Neural progenitor cell (in vitro differentiated cells): ENCODE results near the gene SCFD2. TPM values are rescaled to one million over a fixed set of nuclear protein-coding genes. Genes with fewer than 3 reads are reported as not detected.

Experiments used
- DNase-seq: peaks from one replicate; pipeline ENCODE4 v3.0.0-alpha.2; 2016; ENCODE audit warnings: low spot score
- H2AFZ ChIP-seq: fragments of 200-600 bp; sonication (generic); replicated peaks from 2 replicates; pipeline ENCODE4 v1.6.1; 2016; ENCODE audit warnings: antibody characterized with exemption
- H3F3A ChIP-seq: fragments of 200-600 bp; sonication (generic); 2 replicates; pipeline ENCODE4 v1.6.1; 2016; ENCODE audit warnings: antibody characterized with exemption, low read depth
- H3K27ac ChIP-seq: fragments of 200-600 bp; sonication (generic); 2 replicates; pipeline ENCODE4 v1.5.1; 2016; ENCODE audit warnings: mild to moderate bottlenecking
- H3K27me3 ChIP-seq: fragments of 200-600 bp; sonication (generic); 2 replicates; pipeline ENCODE4 v1.6.1; 2016; ENCODE audit warnings: mild to moderate bottlenecking, moderate library complexity
- H3K36me3 ChIP-seq: fragments of 200-600 bp; sonication (generic); 2 replicates; pipeline ENCODE4 v1.5.1; 2016
- H3K4me1 ChIP-seq: fragments of 200-600 bp; sonication (generic); 2 replicates; pipeline ENCODE4 v1.6.1; 2016; ENCODE audit warnings: mixed run types
- H3K4me2 ChIP-seq: fragments of 200-600 bp; sonication (generic); 2 replicates; pipeline ENCODE4 v1.6.1; 2016
- H3K4me3 ChIP-seq: fragments of 200-600 bp; sonication (generic); 2 replicates; pipeline ENCODE4 v1.5.1; 2016
- H3K79me2 ChIP-seq: fragments of 200-600 bp; sonication (generic); 2 replicates; pipeline ENCODE4 v1.6.1; 2016; ENCODE audit warnings: low read depth
- H3K9ac ChIP-seq: fragments of 200-600 bp; sonication (generic); 2 replicates; pipeline ENCODE4 v1.6.1; 2016
- H3K9me3 ChIP-seq: fragments of 200-600 bp; sonication (generic); 2 replicates; pipeline ENCODE4 v1.5.1; 2016; ENCODE audit warnings: low read depth
- H4K20me1 ChIP-seq: fragments of 200-600 bp; sonication (generic); 2 replicates; pipeline ENCODE4 v1.6.1; 2016; ENCODE audit warnings: low read depth
- H3K27ac Mint-ChIP-seq: 3 replicates; pipeline ENCODE4 v1.8.0; 2021; ENCODE audit warnings: mixed read lengths
- H3K27me3 Mint-ChIP-seq: 2 replicates; pipeline ENCODE4 v1.8.0; 2022; ENCODE audit warnings: low read depth, mild to moderate bottlenecking, inconsistent platforms, moderate library complexity, mixed read lengths; ENCODE audit not compliant: insufficient read depth
- H3K36me3 Mint-ChIP-seq: 3 replicates; pipeline ENCODE4 v1.8.0; 2021; ENCODE audit warnings: mixed read lengths
- H3K4me1 Mint-ChIP-seq: 3 replicates; pipeline ENCODE4 v1.8.0; 2021; ENCODE audit warnings: mixed read lengths
- H3K4me3 Mint-ChIP-seq: 3 replicates; pipeline ENCODE4 v1.8.0; 2021; ENCODE audit warnings: mild to moderate bottlenecking, moderate library complexity, mixed read lengths
- H3K9me3 Mint-ChIP-seq: 3 replicates; pipeline ENCODE4 v1.8.0; 2020; ENCODE audit warnings: mixed read lengths
- CTCF ChIP-seq: fragments of 200-600 bp; sonication (generic); IDR thresholded peaks from 2 replicates; pipeline ENCODE4 v1.5.1; 2017; ENCODE audit warnings: antibody characterized with exemption, mild to moderate bottlenecking
- EZH2 ChIP-seq: fragments of 200-600 bp; sonication (generic); IDR thresholded peaks from 2 replicates; pipeline ENCODE4 v1.6.1; 2017; ENCODE audit warnings: antibody characterized with exemption, mild to moderate bottlenecking, moderate library complexity
- EZH2phosphoT487 ChIP-seq: fragments of 200-600 bp; sonication (generic); IDR thresholded peaks from 2 replicates; pipeline ENCODE4 v1.6.1; 2017; ENCODE audit warnings: antibody characterized with exemption
- total RNA-seq: library from RNA; depleted of rRNA; stranded (reverse); fragments of >200 nt; gene quantifications from 2 replicates; pipeline ENCODE4 v1.2.3, GENCODE V29; 2015; ENCODE audit warnings: low replicate concordance

SCFD2 gene
- total RNA-seq, 1 donor from 2014 or later, result 4.8 TPM

DNA sequence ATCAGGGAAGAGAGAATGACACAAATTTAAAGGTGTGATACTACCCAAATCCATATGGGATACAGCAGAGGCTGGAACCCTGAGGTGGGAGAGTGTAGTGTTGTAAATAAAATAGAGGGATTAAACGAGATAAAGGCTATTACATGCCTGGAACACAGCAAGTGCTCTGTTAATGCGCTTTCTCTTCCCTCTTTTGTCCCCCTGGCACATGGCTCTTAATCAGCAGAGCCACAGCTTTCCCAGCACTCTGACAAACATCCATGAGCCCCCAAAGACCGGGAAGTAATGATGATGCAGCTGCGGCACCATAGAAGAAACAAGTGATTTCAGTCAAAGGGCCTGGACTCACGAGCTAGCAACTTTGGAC is 417.8 kb downstream of the SCFD2 start:
- H3K27me3 Mint-ChIP-seq, result peaks cover 2% of the 10 kb centered on the region
- Histone ChIP-seq H3K36me3 (no peaks in the 10 kb centered on the region), H3F3A (no peaks in the 10 kb centered on the region), H3K27me3 (no peaks in the 10 kb centered on the region), H3K9me3 (no peaks in the 10 kb centered on the region), H3K4me3 (no peak overlapping the region), H2AFZ (no peak overlapping the region), H3K79me2 (no peaks in the 10 kb centered on the region), H4K20me1 (no peaks in the 10 kb centered on the region), H3K9ac (no peak overlapping the region), H3K4me2 (peak overlapping the region; percentile 33), H3K27ac (no peak overlapping the region), H3K4me1 (peaks cover 40% of the 10 kb centered on the region)
- peaks cover 3% of the 10 kb centered on the region for H3K9me3 Mint-ChIP-seq
- DNase-seq, result peak; percentile 73
- peak overlapping the region; percentile 62 for H3K27ac Mint-ChIP-seq
- H3K36me3 Mint-ChIP-seq, result no peaks in the 10 kb centered on the region
- H3K4me3 Mint-ChIP-seq, result no peak overlapping the region
- peaks cover 44% of the 10 kb centered on the region for H3K4me1 Mint-ChIP-seq
- no peak for TF ChIP-seq EZH2
- no peak for TF ChIP-seq CTCF

DNA sequence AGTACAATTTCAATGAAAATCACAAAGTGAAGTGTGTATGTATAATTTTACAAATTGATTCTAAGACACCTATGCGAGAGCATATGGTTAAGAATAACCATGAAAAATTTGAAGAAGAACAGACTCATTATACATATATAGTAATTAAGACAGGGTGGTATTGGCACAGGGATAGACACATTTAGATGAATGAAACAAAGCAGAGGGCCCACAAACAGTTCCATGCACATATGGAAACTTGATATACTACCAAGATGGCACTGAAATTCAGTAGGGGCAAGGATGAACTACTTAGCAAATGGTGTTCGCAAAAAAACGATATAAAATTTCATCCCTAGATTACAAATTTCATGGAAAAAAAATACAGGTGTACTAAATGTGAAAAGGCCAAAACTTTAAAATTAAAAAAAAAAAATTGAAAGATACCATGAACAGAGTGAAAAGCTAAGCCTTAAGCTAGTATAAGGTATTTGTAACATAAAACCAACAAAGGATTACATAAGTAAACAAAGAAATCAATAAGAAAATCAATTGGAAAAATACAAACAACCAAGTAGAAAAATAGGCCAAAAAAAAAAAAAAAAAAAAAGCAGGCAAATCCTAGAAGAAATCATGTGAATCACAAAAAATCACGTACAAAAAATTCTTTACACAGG is 418.3 kb downstream of the SCFD2 start:
- Histone ChIP-seq H4K20me1 (no peaks in the 10 kb centered on the region), H3F3A (no peaks in the 10 kb centered on the region), H3K4me2 (peak overlapping the region; percentile 33), H3K27ac (no peak overlapping the region), H3K4me1 (peaks cover 40% of the 10 kb centered on the region), H2AFZ (no peak overlapping the region), H3K36me3 (no peaks in the 10 kb centered on the region), H3K27me3 (no peaks in the 10 kb centered on the region), H3K79me2 (no peaks in the 10 kb centered on the region), H3K4me3 (no peak overlapping the region), H3K9ac (no peak overlapping the region), H3K9me3 (no peaks in the 10 kb centered on the region)
- peak overlapping the region; percentile 62 for H3K27ac Mint-ChIP-seq
- H3K9me3 Mint-ChIP-seq, result peaks cover 3% of the 10 kb centered on the region
- DNase-seq, result no peak
- H3K36me3 Mint-ChIP-seq, result no peaks in the 10 kb centered on the region
- no peak for TF ChIP-seq CTCF
- TF ChIP-seq EZH2, result no peak
- no peak for TF ChIP-seq EZH2phosphoT487
- H3K4me1 Mint-ChIP-seq, result peaks cover 44% of the 10 kb centered on the region
- no peak overlapping the region for H3K4me3 Mint-ChIP-seq
- peaks cover 2% of the 10 kb centered on the region for H3K27me3 Mint-ChIP-seq

- Histone ChIP-seq H3K9me3 (no peaks in the 10 kb centered on the region), H3K27ac (no peak overlapping the region), H3K36me3 (no peaks in the 10 kb centered on the region), H4K20me1 (no peaks in the 10 kb centered on the region), H3F3A (no peaks in the 10 kb centered on the region), H3K79me2 (no peaks in the 10 kb centered on the region), H3K4me3 (no peak overlapping the region), H3K4me2 (peak overlapping the region; percentile 33), H3K27me3 (no peaks in the 10 kb centered on the region), H3K9ac (no peak overlapping the region), H2AFZ (no peak overlapping the region), H3K4me1 (peaks cover 40% of the 10 kb centered on the region)
- peak; percentile 40 for DNase-seq
- peaks cover 3% of the 10 kb centered on the region for H3K9me3 Mint-ChIP-seq
- no peak overlapping the region for H3K27ac Mint-ChIP-seq
- H3K4me1 Mint-ChIP-seq, result peaks cover 44% of the 10 kb centered on the region
- H3K36me3 Mint-ChIP-seq, result no peaks in the 10 kb centered on the region
- H3K4me3 Mint-ChIP-seq, result no peak overlapping the region
- H3K27me3 Mint-ChIP-seq, result peaks cover 2% of the 10 kb centered on the region
- TF ChIP-seq CTCF, result no peak
- TF ChIP-seq EZH2, result no peak
- no peak for TF ChIP-seq EZH2phosphoT487
Observed at GRCh38 chr4:52946855-52947254, 419.0 kb downstream of the SCFD2 start.
